Body of pancreas (tissue), 4 donors: ENCODE results near the gene CHST14. TPM values are rescaled to one million over a fixed set of nuclear protein-coding genes. Genes with fewer than 3 reads are reported as not detected.

Experiments
- ATAC-seq: fragments of 150-250 bp; one replicate; pipeline ENCODE4 v1.9.1; 2016
- DNase-seq, 4 donors: peaks; one replicate each; pipeline ENCODE4 v3.0.0-alpha.2; 2019
- H3K27ac ChIP-seq, 4 donors: fragments of 200-600 bp; sonication (generic); 1 replicate in 3 of 4; 2 replicates in 1 of 4; pipeline versions ENCODE4 v1.5.1 to v1.6.1; 2016 to 2019; ENCODE audit warnings: mild to moderate bottlenecking in 1 of 4, mixed read lengths in 1 of 4, moderate library complexity in 1 of 4
- H3K27me3 ChIP-seq, 2 donors: fragments of 200-600 bp; sonication (generic); one replicate each; pipeline ENCODE4 v1.6.0; 2016; ENCODE audit warnings: mild to moderate bottlenecking in 1 of 2
- H3K36me3 ChIP-seq, 2 donors: fragments of 200-600 bp; sonication (generic); replicated peaks in 1 of 2; 2 replicates each; pipeline ENCODE4 v1.5.1; 2016; ENCODE audit warnings: low read depth in 2 of 2; ENCODE audit not compliant: insufficient read depth in 1 of 2
- H3K4me1 ChIP-seq: fragments of 200-600 bp; sonication (generic); one replicate; pipeline ENCODE4 v1.6.0; 2016
- H3K4me3 ChIP-seq, 2 donors: fragments of 200-600 bp; sonication (generic); 1 replicate in 1 of 2; 2 replicates in 1 of 2; pipeline ENCODE4 v1.5.1; 2016 to 2019
- H3K9me3 ChIP-seq, 3 donors: fragments of 200-600 bp; sonication (generic); 1 replicate in 2 of 3; 2 replicates in 1 of 3; pipeline ENCODE4 v1.5.1; 2016
- CTCF ChIP-seq, 7 experiments: fragments of 450-650 bp in 4 of 7; fragments of 200-600 bp in 3 of 7; sonication (generic) in 3 of 7; IDR thresholded peaks; one replicate each; pipeline ENCODE4 v1.5.1; 2016 to 2019; ENCODE audit warnings: antibody characterized with exemption in 7 of 7
- POLR2A ChIP-seq, 3 donors: fragments of 450-650 bp; IDR thresholded peaks; one replicate each; pipeline ENCODE4 v1.6.1; 2016; ENCODE audit warnings: antibody characterized with exemption in 3 of 3, mild to moderate bottlenecking in 2 of 3
- WGBS, 2 donors: methylation state at CpG; one replicate each; pipeline ENCODE4 v1.1.5; 2017; 5-methylcytosine and 5-hydroxymethylcytosine counted together
- intact Hi-C: fragments of 100-400 bp; cut with DNase I; formaldehyde crosslinking; loops from one replicate; pipeline ENCODE4 v1.15.1; 2023
- total RNA-seq, 2 donors: library from RNA; depleted of rRNA; stranded (reverse); fragments of >200 nt; gene quantifications; one replicate each; pipeline ENCODE4 v1.1.0, GENCODE V29; 2016

CHST14 gene
- total RNA-seq, 2 donors from 2014 or later = 4.7 to 8.6 TPM

- peaks cover 13% of the 10 kb centered on the region for H3K4me1 ChIP-seq
- ATAC-seq = no peak
- intact Hi-C loops = no loop called here
These were observed 45.5 kb downstream of the CHST14 start for GRCh38 chr15:40516322-40516721.

More at GRCh38 chr15:40516322-40516721, 45.5 kb downstream of the CHST14 start:
- no peaks in the 10 kb centered on the region for H3K9me3 ChIP-seq
- DNase-seq = no peak
- H3K27me3 ChIP-seq = no peaks in the 10 kb centered on the region
- no peaks in the 10 kb centered on the region for H3K36me3 ChIP-seq
- WGBS, 2 donors = 86 to 91% methylated on average over 2 of the region's 2 CpGs
- no peak overlapping the region for H3K27ac ChIP-seq
- TF ChIP-seq CTCF (IDR thresholded peaks at IDR 0.05) (no peak), POLR2A (IDR thresholded peaks at IDR 0.05) (no peak)
- H3K4me3 ChIP-seq = no peak overlapping the region

Other genes with a start within 250 kb of the CHST14 start
- 10 to 100 TPM; 14.8 to 22.4 TPM for gene PAK6, start 231.9 kb upstream of the CHST14 start, total RNA-seq
- gene ANKRD63, start 187.9 kb upstream of the CHST14 start, total RNA-seq = not detected
- 1 to 10 TPM; 3.1 to 4.6 TPM for gene PLCB2, start 163.0 kb upstream of the CHST14 start, total RNA-seq
- 10 to 100 TPM in 1 of 2 donors, 1 to 10 TPM in 1; 8.8 to 22.4 TPM for gene INAFM2, start 147.3 kb upstream of the CHST14 start, total RNA-seq
- 10 to 100 TPM; 17.1 to 26.4 TPM for gene CCDC9B, start 130.0 kb upstream of the CHST14 start, total RNA-seq
- not detected for gene PHGR1, start 120.0 kb upstream of the CHST14 start, total RNA-seq
- gene DISP2, start 112.8 kb upstream of the CHST14 start, total RNA-seq = under 1 TPM; under 0.01 to 0.52 TPM
- 1 to 10 TPM; 3.3 to 5.7 TPM for gene KNSTRN, start 88.3 kb upstream of the CHST14 start, total RNA-seq
- gene IVD, start 65.2 kb upstream of the CHST14 start, total RNA-seq = 10 to 100 TPM; 30.3 to 34.0 TPM
- 10 to 100 TPM; 10.1 to 16.2 TPM for gene BAHD1, start 30.0 kb upstream of the CHST14 start, total RNA-seq
- 10 to 100 TPM in 1 of 2 donors, 1 to 10 TPM in 1; 7.6 to 21.0 TPM for gene CCDC32, start 94.1 kb downstream of the CHST14 start, total RNA-seq
- 1 to 10 TPM; 3.1 to 7.3 TPM for gene RPUSD2, start 98.3 kb downstream of the CHST14 start, total RNA-seq
- gene KNL1, start 123.3 kb downstream of the CHST14 start, total RNA-seq = not detected
- 1 to 10 TPM in 1 of 2 donors, not detected in 1; 2.3 TPM for gene RAD51, start 224.2 kb downstream of the CHST14 start, total RNA-seq